CD14-positive monocyte (primary cell): ENCODE measurements around the gene PPP3R1. TPM values are rescaled to one million over a fixed set of nuclear protein-coding genes. Genes with fewer than 3 reads are reported as not detected.
"Not testable (repeated sequence)": the region's sequence is repeated elsewhere in the genome, so short reads cannot be mapped to it uniquely, and the experiment has no call there.

ENCODE experiments used
- DNase-seq, 3 donors: peaks; one replicate each; pipeline ENCODE4 v3.0.0-alpha.2; 2011 to 2022
- H2AFZ ChIP-seq: 2 replicates; pipeline ENCODE4 v1.6.0; 2012; ENCODE audit warnings: mild to moderate bottlenecking, low read depth, low read length, inconsistent platforms; ENCODE audit not compliant: insufficient read depth, poor library complexity, severe bottlenecking
- H3K27ac ChIP-seq, 2 donors: 1 replicate in 1 of 2; 2 replicates in 1 of 2; pipeline ENCODE4 v1.5.1; 2012 to 2013; ENCODE audit warnings: low read length in 2 of 2, control low read depth in 1 of 2, inconsistent platforms in 1 of 2, low read depth in 1 of 2, mild to moderate bottlenecking in 1 of 2
- H3K27me3 ChIP-seq, 2 donors: one replicate each; pipeline versions ENCODE4 v1.6.0 to v1.6.1; 2011 to 2013; ENCODE audit warnings: low read length in 2 of 2; ENCODE audit not compliant: control insufficient read depth in 2 of 2, insufficient read depth in 2 of 2
- H3K36me3 ChIP-seq, 2 donors: replicated peaks in 1 of 2; 1 replicate in 1 of 2; 2 replicates in 1 of 2; pipeline versions ENCODE4 v1.5.1 to v1.6.1; 2012 to 2013; ENCODE audit warnings: low read length in 2 of 2, control low read depth in 1 of 2, inconsistent platforms in 1 of 2, mild to moderate bottlenecking in 1 of 2; ENCODE audit not compliant: insufficient read depth in 2 of 2, control insufficient read depth in 1 of 2
- H3K4me1 ChIP-seq, 2 donors: 1 replicate in 1 of 2; 2 replicates in 1 of 2; pipeline versions ENCODE4 v1.5.1 to v1.6.1; 2012 to 2013; ENCODE audit warnings: low read length in 2 of 2, control low read depth in 1 of 2, inconsistent platforms in 1 of 2, mild to moderate bottlenecking in 1 of 2, moderate library complexity in 1 of 2; ENCODE audit not compliant: insufficient read depth in 2 of 2, control insufficient read depth in 1 of 2
- H3K4me2 ChIP-seq: replicated peaks from 2 replicates; pipeline ENCODE3; 2012; ENCODE audit warnings: low read length, moderate library complexity, mild to moderate bottlenecking; ENCODE audit not compliant: poor library complexity, severe bottlenecking; ENCODE audit errors: extremely low read depth
- H3K4me3 ChIP-seq, 3 experiments: fragments of 200-600 bp in 1 of 3; sonication (generic) in 1 of 3; replicated peaks in 1 of 3; 1 replicate in 2 of 3; 2 replicates in 1 of 3; pipeline ENCODE4 v1.5.1; 2011 to 2013; ENCODE audit warnings: low read length in 3 of 3, mild to moderate bottlenecking in 3 of 3, control low read depth in 2 of 3, low read depth in 2 of 3, inconsistent platforms in 1 of 3, moderate library complexity in 1 of 3
- H3K79me2 ChIP-seq: 2 replicates; pipeline ENCODE4 v1.6.0; 2012; ENCODE audit warnings: mild to moderate bottlenecking, control low read depth, inconsistent platforms, low read length, moderate library complexity; ENCODE audit not compliant: insufficient read depth
- H3K9ac ChIP-seq: 2 replicates; pipeline ENCODE4 v1.6.0; 2017; ENCODE audit warnings: low read length, mild to moderate bottlenecking; ENCODE audit not compliant: insufficient read depth, poor library complexity, severe bottlenecking
- H3K9me3 ChIP-seq, 2 donors: replicated peaks in 1 of 2; 1 replicate in 1 of 2; 2 replicates in 1 of 2; pipeline versions ENCODE4 v1.5.1 to v1.6.1; 2012 to 2013; ENCODE audit warnings: low read length in 2 of 2, control low read depth in 1 of 2; ENCODE audit not compliant: control insufficient read depth in 1 of 2, insufficient read depth in 1 of 2
- H4K20me1 ChIP-seq: 2 replicates; pipeline ENCODE4 v1.6.0; 2012; ENCODE audit warnings: mild to moderate bottlenecking, low read length, control low read depth, moderate library complexity; ENCODE audit not compliant: insufficient read depth
- H3K27ac Mint-ChIP-seq, 7 donors: one replicate each; pipeline ENCODE4 v1.8.0; 2020; ENCODE audit warnings: mild to moderate bottlenecking in 7 of 7, mixed read lengths in 7 of 7, moderate library complexity in 6 of 7, inconsistent platforms in 2 of 7
- H3K27me3 Mint-ChIP-seq, 3 donors: one replicate each; pipeline ENCODE4 v1.8.0; 2021 to 2022; ENCODE audit warnings: low read depth in 3 of 3, mild to moderate bottlenecking in 3 of 3, mixed read lengths in 3 of 3, moderate library complexity in 3 of 3, inconsistent platforms in 1 of 3
- H3K36me3 Mint-ChIP-seq, 2 donors: one replicate each; pipeline ENCODE4 v1.8.0; 2020; ENCODE audit warnings: mixed read lengths in 2 of 2, inconsistent platforms in 1 of 2, mild to moderate bottlenecking in 1 of 2
- H3K4me1 Mint-ChIP-seq: one replicate; pipeline ENCODE4 v1.8.0; 2020; ENCODE audit warnings: mild to moderate bottlenecking, mixed read lengths
- H3K4me3 Mint-ChIP-seq, 2 donors: one replicate each; pipeline ENCODE4 v1.8.0; 2020; ENCODE audit warnings: mild to moderate bottlenecking in 2 of 2, mixed read lengths in 2 of 2, moderate library complexity in 1 of 2
- H3K9me3 Mint-ChIP-seq, 7 donors: one replicate each; pipeline ENCODE4 v1.8.0; 2020 to 2022; ENCODE audit warnings: mixed read lengths in 7 of 7, mild to moderate bottlenecking in 6 of 7, moderate library complexity in 6 of 7, inconsistent platforms in 2 of 7
- CTCF ChIP-seq: fragments of 200-600 bp; IDR thresholded peaks from one replicate; pipeline ENCODE4 v1.8.0; 2022; ENCODE audit warnings: antibody characterized with exemption, mild to moderate bottlenecking
- WGBS: methylation state at CpG from one replicate; pipeline ENCODE4 v1.1.5; 2013; ENCODE audit warnings: missing lambda C conversion rate; ENCODE audit not compliant: insufficient coverage; 5-methylcytosine and 5-hydroxymethylcytosine counted together
- intact Hi-C, 2 donors: fragments of 100-400 bp; cut with micrococcal nuclease; formaldehyde crosslinking; loops; one replicate each; pipeline versions ENCODE4 v1.15.0 to v1.15.1; 2023
- polyA plus RNA-seq, 3 donors: library from polyadenylated mRNA; depleted of rRNA in 1 of 3; unstranded in 2 of 3; stranded (reverse) in 1 of 3; fragments of 300-500 nt in 2 of 3; fragments of >200 nt in 1 of 3; fragmentation: Illumina TruSeq in 2 of 3; gene quantifications; 1 replicate in 2 of 3; 2 replicates in 1 of 3; pipeline ENCODE4 v1.2.3, GENCODE V29; 2012 to 2021

The PPP3R1 gene
- polyA plus RNA-seq, 3 donors = 8.7 to 32.6 (median 10.7) TPM

GRCh38 chr2:68177541-68177940 lies 74.8 kb downstream of the PPP3R1 start:
- no CpG with 5 or more reads among the region's 2 CpGs for WGBS
- no peak overlapping the region for H3K9ac ChIP-seq
- Mint-ChIP-seq H3K4me3 (no peak overlapping the region), H3K27me3 (no peaks in the 10 kb centered on the region), H3K27ac (peak overlapping the region in 1 of 7 donors; percentile 25), H3K36me3 (peaks cover 39 to 50% of the 10 kb centered on the region in 2 donors), H3K4me1 (peaks cover 25% of the 10 kb centered on the region), H3K9me3 (no peaks in the 10 kb centered on the region)
- no peaks in the 10 kb centered on the region for H3K27me3 ChIP-seq
- intact Hi-C loops = no loop called here
- peaks cover 24 to 62% of the 10 kb centered on the region in 2 donors for H3K36me3 ChIP-seq
- H3K27ac ChIP-seq = peak overlapping the region in 1 of 2 donors; percentile 4
- no peak for DNase-seq
- H3K9me3 ChIP-seq = no peaks in the 10 kb centered on the region
- peaks cover 32 to 34% of the 10 kb centered on the region in 2 donors for H3K4me1 ChIP-seq
- peaks cover 10% of the 10 kb centered on the region for H3K79me2 ChIP-seq
- H2AFZ ChIP-seq = no peak overlapping the region
- TF ChIP-seq CTCF = no peak
- H3K4me2 ChIP-seq = no peak overlapping the region
- no peak overlapping the region for H3K4me3 ChIP-seq
- H4K20me1 ChIP-seq = peaks cover 61% of the 10 kb centered on the region

- Mint-ChIP-seq H3K4me1 (peaks cover 25% of the 10 kb centered on the region), H3K9me3 (no peaks in the 10 kb centered on the region), H3K36me3 (peaks cover 34 to 43% of the 10 kb centered on the region in 2 donors), H3K27me3 (no peaks in the 10 kb centered on the region), H3K4me3 (no peak overlapping the region), H3K27ac (peak overlapping the region in 2 of 7 donors; percentile 13 to 30)
- intact Hi-C loops = no loop called here
- Histone ChIP-seq H3K79me2 (peaks cover 10% of the 10 kb centered on the region), H3K4me3 (no peak overlapping the region), H2AFZ (no peak overlapping the region), H4K20me1 (peaks cover 56% of the 10 kb centered on the region), H3K4me1 (peaks cover 39 to 42% of the 10 kb centered on the region in 2 donors), H3K9me3 (no peaks in the 10 kb centered on the region), H3K27ac (peak overlapping the region in 1 of 2 donors; percentile 4), H3K27me3 (no peaks in the 10 kb centered on the region), H3K4me2 (no peak overlapping the region), H3K36me3 (peaks cover 21 to 55% of the 10 kb centered on the region in 2 donors), H3K9ac (no peak overlapping the region)
- peak in 1 of 3 donors; percentile 28 for DNase-seq
- TF ChIP-seq CTCF = no peak
- no CpG with 5 or more reads among the region's 7 CpGs for WGBS
These were observed 75.7 kb downstream of the PPP3R1 start for GRCh38 chr2:68176657-68177056.

GRCh38 chr2:68175210-68175609 lies 77.1 kb downstream of the PPP3R1 start:
- peaks cover 39 to 42% of the 10 kb centered on the region in 2 donors for H3K4me1 ChIP-seq
- H3K27ac ChIP-seq, H3K27ac Mint-ChIP-seq, H3K4me3 Mint-ChIP-seq, H3K4me3 ChIP-seq, H3K27me3 Mint-ChIP-seq, H3K9ac ChIP-seq, DNase-seq, H3K9me3 ChIP-seq, H3K27me3 ChIP-seq, H3K79me2 ChIP-seq, intact Hi-C loops, H2AFZ ChIP-seq, H3K4me2 ChIP-seq, H3K9me3 Mint-ChIP-seq: not testable (repeated sequence)
- H4K20me1 ChIP-seq = peaks cover 43% of the 10 kb centered on the region
- Mint-ChIP-seq H3K4me1 (peaks cover 25% of the 10 kb centered on the region), H3K36me3 (peaks cover 24 to 34% of the 10 kb centered on the region in 2 donors)
- peaks cover 15 to 42% of the 10 kb centered on the region in 2 donors for H3K36me3 ChIP-seq
- WGBS = 100% methylated on average over 3 of the region's 4 CpGs
